Thoracic aorta (tissue), 2 donors: ENCODE measurements around the gene XNDC1N. TPM values are rescaled to one million over a fixed set of nuclear protein-coding genes. Genes with fewer than 3 reads are reported as not detected.

ENCODE experiments used
- ATAC-seq: fragments of 150-250 bp; one replicate; pipeline ENCODE4 v1.8.0; 2017; ENCODE audit warnings: low read depth; ENCODE audit not compliant: insufficient number of reproducible peaks, low FRiP score
- DNase-seq: peaks from one replicate; pipeline ENCODE4 v3.0.0-alpha.2; 2020; ENCODE audit warnings: low spot score
- H3K27ac ChIP-seq, 2 donors: fragments of 200-600 bp; sonication (generic); 1 replicate in 1 of 2; 2 replicates in 1 of 2; pipeline ENCODE4 v1.5.1; 2016; ENCODE audit warnings: mild to moderate bottlenecking in 2 of 2, moderate library complexity in 2 of 2
- H3K27me3 ChIP-seq: fragments of 200-600 bp; sonication (generic); replicated peaks from 2 replicates; pipeline ENCODE4 v1.6.0; 2016; ENCODE audit warnings: mild to moderate bottlenecking; ENCODE audit not compliant: insufficient read depth
- H3K36me3 ChIP-seq: fragments of 200-600 bp; sonication (generic); one replicate; pipeline ENCODE4 v1.5.1; 2016
- H3K4me1 ChIP-seq, 2 donors: fragments of 200-600 bp; sonication (generic); 1 replicate in 1 of 2; 2 replicates in 1 of 2; pipeline versions ENCODE4 v1.5.1 to v1.6.0; 2016; ENCODE audit warnings: low read depth in 2 of 2, mild to moderate bottlenecking in 1 of 2; ENCODE audit not compliant: control insufficient read depth in 1 of 2
- H3K4me3 ChIP-seq: fragments of 200-600 bp; sonication (generic); 2 replicates; pipeline ENCODE4 v1.5.1; 2016; ENCODE audit warnings: mild to moderate bottlenecking
- H3K9me3 ChIP-seq: fragments of 200-600 bp; sonication (generic); 2 replicates; pipeline ENCODE4 v1.5.1; 2016
- total RNA-seq, 2 donors: library from RNA; depleted of rRNA; stranded (reverse); fragments of >200 nt; gene quantifications; one replicate each; pipeline versions ENCODE4 v1.1.0 to v1.2.3, GENCODE V29; 2016
- TF ChIP-seq, protein P1 (sequence below): fragments of 200-600 bp; sonication (generic); IDR thresholded peaks from one replicate; pipeline ENCODE4 v1.5.1; 2019; ENCODE audit warnings: antibody characterized with exemption

The XNDC1N gene
- total RNA-seq, 2 donors from 2014 or later: 6.0 to 7.7 TPM

DNA sequence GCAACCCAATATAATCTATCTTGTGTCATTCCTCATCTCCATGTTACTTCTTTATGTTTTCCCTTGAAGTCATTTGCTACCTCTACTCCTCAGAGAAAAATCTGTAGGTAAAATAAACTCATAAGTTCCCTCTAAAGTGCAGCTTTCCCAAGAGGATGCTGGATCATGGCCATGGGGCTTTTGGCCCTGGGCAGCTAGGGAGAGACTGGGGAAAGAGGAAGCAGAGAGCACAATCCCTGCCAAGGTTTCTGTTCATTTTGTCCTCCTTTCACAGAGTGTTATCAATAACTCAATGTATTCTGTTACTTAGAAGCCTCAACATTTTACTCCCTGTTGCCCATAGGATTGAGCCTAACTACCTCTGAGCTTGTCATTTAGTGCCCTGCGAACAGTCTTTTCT, 9.4 kb upstream of the XNDC1N start:
- no peaks in the 10 kb centered on the region for H3K9me3 ChIP-seq
- ATAC-seq (peak; percentile 59), DNase-seq (no peak)

DNA sequence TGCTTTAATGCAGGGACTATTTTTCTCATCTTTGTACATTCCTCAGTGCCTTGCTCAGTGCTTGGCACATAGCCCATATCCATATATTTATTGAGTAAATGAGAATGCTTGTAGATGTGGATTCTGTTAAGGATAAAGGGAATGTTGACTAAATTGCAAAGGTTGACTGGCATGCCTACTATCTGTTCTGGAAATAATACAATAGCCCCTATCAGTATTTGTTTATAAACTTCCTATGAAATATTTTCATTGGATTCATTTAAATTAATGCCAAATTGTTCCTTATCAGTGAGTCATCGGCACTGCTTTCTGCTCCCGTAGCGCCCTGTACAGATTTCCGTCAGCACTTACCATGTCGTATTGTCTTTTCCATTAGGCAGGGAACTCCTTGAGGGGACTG, 8.4 kb upstream of the XNDC1N start:
- H3K4me1 ChIP-seq: peaks cover 25 to 72% of the 10 kb centered on the region in 2 donors
- ATAC-seq: no peak
- TF ChIP-seq, protein P1, sequence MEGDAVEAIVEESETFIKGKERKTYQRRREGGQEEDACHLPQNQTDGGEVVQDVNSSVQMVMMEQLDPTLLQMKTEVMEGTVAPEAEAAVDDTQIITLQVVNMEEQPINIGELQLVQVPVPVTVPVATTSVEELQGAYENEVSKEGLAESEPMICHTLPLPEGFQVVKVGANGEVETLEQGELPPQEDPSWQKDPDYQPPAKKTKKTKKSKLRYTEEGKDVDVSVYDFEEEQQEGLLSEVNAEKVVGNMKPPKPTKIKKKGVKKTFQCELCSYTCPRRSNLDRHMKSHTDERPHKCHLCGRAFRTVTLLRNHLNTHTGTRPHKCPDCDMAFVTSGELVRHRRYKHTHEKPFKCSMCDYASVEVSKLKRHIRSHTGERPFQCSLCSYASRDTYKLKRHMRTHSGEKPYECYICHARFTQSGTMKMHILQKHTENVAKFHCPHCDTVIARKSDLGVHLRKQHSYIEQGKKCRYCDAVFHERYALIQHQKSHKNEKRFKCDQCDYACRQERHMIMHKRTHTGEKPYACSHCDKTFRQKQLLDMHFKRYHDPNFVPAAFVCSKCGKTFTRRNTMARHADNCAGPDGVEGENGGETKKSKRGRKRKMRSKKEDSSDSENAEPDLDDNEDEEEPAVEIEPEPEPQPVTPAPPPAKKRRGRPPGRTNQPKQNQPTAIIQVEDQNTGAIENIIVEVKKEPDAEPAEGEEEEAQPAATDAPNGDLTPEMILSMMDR: no peak
- no peak for DNase-seq
- peak overlapping the region; percentile 58 to 85 for H3K27ac ChIP-seq
- H3K36me3 ChIP-seq: no peaks in the 10 kb centered on the region
- no peaks in the 10 kb centered on the region for H3K27me3 ChIP-seq
- H3K9me3 ChIP-seq: no peaks in the 10 kb centered on the region
- H3K4me3 ChIP-seq: no peak overlapping the region

More for the DNA sequence above, 9.4 kb upstream of the XNDC1N start:
- peak overlapping the region; percentile 58 to 85 for H3K27ac ChIP-seq
- no peaks in the 10 kb centered on the region for H3K27me3 ChIP-seq
- H3K4me3 ChIP-seq: peak overlapping the region; percentile 37
- H3K36me3 ChIP-seq: no peaks in the 10 kb centered on the region
- peaks cover 25 to 62% of the 10 kb centered on the region in 2 donors for H3K4me1 ChIP-seq
- TF ChIP-seq, protein P1: no peak

DNA sequence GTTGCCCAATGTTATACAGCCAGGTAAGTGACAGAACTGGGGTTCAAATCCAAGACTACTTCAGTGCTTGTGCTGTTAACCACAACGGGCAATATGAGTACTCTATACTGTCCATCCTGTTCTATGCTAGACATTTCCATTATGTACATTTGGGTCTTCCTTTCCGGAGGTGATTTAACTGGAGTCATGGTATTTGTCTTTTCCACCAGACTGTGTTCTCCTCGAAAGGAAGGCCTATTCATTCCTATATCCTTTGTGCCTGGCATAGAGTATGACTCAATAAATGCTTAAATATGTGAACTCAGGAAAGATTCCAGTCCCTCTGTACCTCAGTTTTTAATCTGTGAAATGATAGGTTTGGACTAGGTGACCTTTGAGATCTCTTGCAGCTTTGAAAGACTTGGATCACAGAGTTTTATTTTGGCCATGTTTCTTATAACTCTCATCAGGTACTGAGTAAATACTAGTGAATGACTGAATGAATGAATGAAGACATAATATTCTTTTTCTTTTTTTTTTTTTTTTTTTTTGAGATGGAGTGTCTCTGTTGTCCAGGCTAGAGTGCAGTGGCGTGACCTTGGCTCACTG, 7.0 kb upstream of the XNDC1N start:
- no peak for ATAC-seq
- H3K27ac ChIP-seq: no peak overlapping the region
- no peaks in the 10 kb centered on the region for H3K36me3 ChIP-seq
- DNase-seq: no peak
- H3K4me1 ChIP-seq: peaks cover 36 to 86% of the 10 kb centered on the region in 2 donors
- TF ChIP-seq, protein P1: no peak
- no peak overlapping the region for H3K4me3 ChIP-seq
- H3K9me3 ChIP-seq: no peaks in the 10 kb centered on the region
- H3K27me3 ChIP-seq: no peaks in the 10 kb centered on the region

DNA sequence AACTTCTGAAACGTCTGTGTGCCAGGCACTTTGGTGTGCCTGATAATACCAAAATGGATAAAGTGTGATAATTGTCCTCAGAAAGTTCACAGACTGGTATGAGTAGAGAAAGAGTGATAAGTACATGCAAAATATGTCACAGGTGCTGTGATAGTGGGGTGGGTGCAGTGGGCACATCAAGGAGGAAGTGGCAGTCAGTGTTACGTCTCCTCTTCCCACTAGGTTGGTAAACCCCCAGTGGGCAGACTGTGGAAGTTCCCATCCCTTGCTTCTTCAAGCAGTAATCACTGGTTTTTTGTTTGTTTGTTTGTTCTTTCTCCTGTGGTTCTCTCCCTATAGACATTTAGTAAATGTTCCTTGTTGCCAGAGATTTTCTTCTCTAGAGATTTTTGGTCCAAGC, 5.8 kb upstream of the XNDC1N start:
- ATAC-seq (no peak), DNase-seq (no peak)
- Histone ChIP-seq H3K36me3 (no peaks in the 10 kb centered on the region), H3K27ac (peak overlapping the region in 1 of 2 donors; percentile 32), H3K4me3 (no peak overlapping the region), H3K9me3 (no peaks in the 10 kb centered on the region), H3K4me1 (peaks cover 46 to 86% of the 10 kb centered on the region in 2 donors), H3K27me3 (no peaks in the 10 kb centered on the region)
- TF ChIP-seq, protein P1: no peak

DNA sequence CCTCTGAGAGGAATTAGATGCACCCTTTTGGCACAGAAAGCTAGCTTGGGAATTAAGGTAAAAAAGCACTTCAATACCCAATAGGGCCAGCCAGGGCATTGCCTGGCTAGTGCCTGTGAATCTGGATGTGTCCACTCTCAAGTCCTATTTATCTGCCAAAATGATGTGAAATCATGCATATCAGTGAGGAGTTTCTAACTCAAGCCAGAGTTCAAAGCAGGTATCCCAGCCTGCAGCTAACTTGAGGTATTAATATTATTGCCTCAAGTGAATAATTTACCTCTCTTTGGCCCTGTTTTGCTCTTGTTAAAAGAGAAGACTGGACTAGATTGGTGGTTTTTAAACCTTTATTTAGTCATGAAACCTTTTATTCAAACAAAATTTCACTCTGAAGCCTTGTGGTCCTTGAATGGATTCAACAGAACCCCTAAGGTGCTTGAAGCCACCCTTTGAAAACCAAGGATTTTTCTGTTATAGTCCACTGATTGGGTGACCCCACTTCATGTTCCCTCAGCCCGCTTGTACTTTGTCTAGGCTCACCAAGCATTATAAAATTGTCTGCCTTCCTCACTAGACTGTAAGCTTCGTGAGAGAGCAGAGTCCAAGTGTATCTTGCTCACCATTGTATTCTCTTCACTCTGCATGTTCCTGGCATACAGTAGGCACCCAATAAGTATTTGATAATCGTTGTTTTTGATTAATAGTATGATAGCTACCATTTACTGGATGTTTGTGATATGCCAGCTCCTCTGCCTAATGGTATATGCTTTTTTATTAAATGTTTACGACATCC, 4.9 kb upstream of the XNDC1N start:
- TF ChIP-seq, protein P1: no peak
- ATAC-seq (no peak), DNase-seq (no peak)
- Histone ChIP-seq H3K4me3 (no peak overlapping the region), H3K4me1 (peaks cover 39 to 77% of the 10 kb centered on the region in 2 donors), H3K27me3 (no peaks in the 10 kb centered on the region), H3K27ac (peak overlapping the region in 1 of 2 donors; percentile 13), H3K36me3 (no peaks in the 10 kb centered on the region), H3K9me3 (no peaks in the 10 kb centered on the region)
